OCI-LY1 (cell line): Measurements from ENCODE around the gene KITLG.

ENCODE experiments used
- EZH2 ChIP-seq: fragments of 200-600 bp; sonication (generic), shearing (Covaris generic); IDR thresholded peaks from 2 replicates; pipeline ENCODE4 v1.8.0; 2017; ENCODE audit warnings: borderline replicate concordance, mixed run types, mild to moderate bottlenecking, antibody characterized with exemption, low read length, moderate library complexity, mixed read lengths
- TF ChIP-seq, protein P1 (sequence below): fragments of 200-600 bp; sonication (generic), shearing (Covaris generic); IDR thresholded peaks from 2 replicates; pipeline ENCODE4 v1.5.1; 2017; ENCODE audit warnings: mild to moderate bottlenecking, antibody characterized with exemption, low read length, moderate library complexity, mixed read lengths

DNA sequence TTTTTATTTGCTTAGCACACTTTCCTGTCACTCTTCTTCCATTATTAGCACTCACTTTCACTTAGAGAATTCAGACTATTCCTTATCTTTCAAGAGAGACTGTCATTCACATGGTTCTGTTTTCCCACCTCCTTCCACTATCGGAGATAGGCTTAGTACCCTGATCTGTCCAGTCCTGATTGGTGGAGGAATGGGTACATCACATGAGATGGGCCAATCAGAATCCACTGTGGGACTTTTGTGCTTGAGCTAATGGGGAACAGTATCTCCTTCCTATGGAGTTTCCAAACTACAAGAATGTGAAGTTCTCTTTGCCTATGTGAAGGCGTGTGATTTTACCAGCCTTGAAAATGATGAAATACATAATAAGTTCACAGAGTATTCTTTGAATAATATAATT lies 4.8 kb upstream of the KITLG start:
- TF ChIP-seq, protein P1, sequence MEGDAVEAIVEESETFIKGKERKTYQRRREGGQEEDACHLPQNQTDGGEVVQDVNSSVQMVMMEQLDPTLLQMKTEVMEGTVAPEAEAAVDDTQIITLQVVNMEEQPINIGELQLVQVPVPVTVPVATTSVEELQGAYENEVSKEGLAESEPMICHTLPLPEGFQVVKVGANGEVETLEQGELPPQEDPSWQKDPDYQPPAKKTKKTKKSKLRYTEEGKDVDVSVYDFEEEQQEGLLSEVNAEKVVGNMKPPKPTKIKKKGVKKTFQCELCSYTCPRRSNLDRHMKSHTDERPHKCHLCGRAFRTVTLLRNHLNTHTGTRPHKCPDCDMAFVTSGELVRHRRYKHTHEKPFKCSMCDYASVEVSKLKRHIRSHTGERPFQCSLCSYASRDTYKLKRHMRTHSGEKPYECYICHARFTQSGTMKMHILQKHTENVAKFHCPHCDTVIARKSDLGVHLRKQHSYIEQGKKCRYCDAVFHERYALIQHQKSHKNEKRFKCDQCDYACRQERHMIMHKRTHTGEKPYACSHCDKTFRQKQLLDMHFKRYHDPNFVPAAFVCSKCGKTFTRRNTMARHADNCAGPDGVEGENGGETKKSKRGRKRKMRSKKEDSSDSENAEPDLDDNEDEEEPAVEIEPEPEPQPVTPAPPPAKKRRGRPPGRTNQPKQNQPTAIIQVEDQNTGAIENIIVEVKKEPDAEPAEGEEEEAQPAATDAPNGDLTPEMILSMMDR: no peak
- TF ChIP-seq EZH2: no peak
